BLaER1 (cell line): ENCODE measurements around the gene MYEOV.
A peak's percentile ranks its signal among the peaks of the same experiment; 100 is the strongest.

ENCODE experiments used
- H3K27ac ChIP-seq: shearing (Covaris generic); formaldehyde crosslinking; 2 replicates; pipeline ENCODE4 v1.8.1; 2022
- H3K27me3 ChIP-seq: shearing (Covaris generic); formaldehyde crosslinking; 2 replicates; pipeline ENCODE4 v1.8.1; 2022
- H3K36me3 ChIP-seq: shearing (Covaris generic); formaldehyde crosslinking; 2 replicates; pipeline ENCODE4 v1.8.1; 2022
- H3K4me1 ChIP-seq: shearing (Covaris generic); formaldehyde crosslinking; 2 replicates; pipeline ENCODE4 v1.8.1; 2022
- H3K4me2 ChIP-seq: shearing (Covaris generic); formaldehyde crosslinking; 2 replicates; pipeline ENCODE4 v1.8.1; 2022
- H3K4me3 ChIP-seq: shearing (Covaris generic); formaldehyde crosslinking; 2 replicates; pipeline ENCODE4 v1.8.1; 2022
- H3K9ac ChIP-seq: shearing (Covaris generic); formaldehyde crosslinking; 2 replicates; pipeline ENCODE4 v1.8.1; 2022
- H3K9me3 ChIP-seq: shearing (Covaris generic); formaldehyde crosslinking; 2 replicates; pipeline ENCODE4 v1.8.1; 2022
- H4K20me1 ChIP-seq: shearing (Covaris generic); formaldehyde crosslinking; 2 replicates; pipeline ENCODE4 v1.8.1; 2022
- Cebpa-rat ChIP-seq: shearing (Covaris generic); IDR thresholded peaks from 2 replicates; pipeline ENCODE4 v1.8.1; 2022

Gene MYEOV

GRCh38 chr11:69285091-69285490 is 8.9 kb upstream of the MYEOV start:
- Histone ChIP-seq H4K20me1 (no peaks in the 10 kb centered on the region), H3K27me3 (no peaks in the 10 kb centered on the region), H3K36me3 (no peaks in the 10 kb centered on the region), H3K9me3 (0 out of 2 replicates have a peak, but pooled peaks cover 4% of the 10 kb centered on the region), H3K4me1 (peaks cover 18% of the 10 kb centered on the region), H3K27ac (no peak overlapping the region), H3K4me2 (no peak overlapping the region), H3K9ac (no peak overlapping the region), H3K4me3 (no peak overlapping the region)
- no peak for TF ChIP-seq Cebpa-rat

GRCh38 chr11:69285766-69286165 is 8.2 kb upstream of the MYEOV start:
- peaks cover 18% of the 10 kb centered on the region for H3K4me1 ChIP-seq
- no peak overlapping the region for H3K4me2 ChIP-seq
- TF ChIP-seq Cebpa-rat = no peak
- no peaks in the 10 kb centered on the region for H3K36me3 ChIP-seq
- H3K9ac ChIP-seq = no peak overlapping the region
- 0 out of 2 replicates have a peak, but pooled peaks cover 4% of the 10 kb centered on the region for H3K9me3 ChIP-seq
- no peaks in the 10 kb centered on the region for H3K27me3 ChIP-seq
- no peaks in the 10 kb centered on the region for H4K20me1 ChIP-seq
- no peak overlapping the region for H3K27ac ChIP-seq
- H3K4me3 ChIP-seq = no peak overlapping the region

- Histone ChIP-seq H3K27me3 (no peaks in the 10 kb centered on the region), H3K9ac (peak overlapping the region; percentile 8; the same call in 1 of the 2 replicates)
These were observed 7.3 kb upstream of the MYEOV start for GRCh38 chr11:69286374-69287371.

GRCh38 chr11:69287968-69288882 is 5.7 kb upstream of the MYEOV start:
- no peak overlapping the region for H3K4me3 ChIP-seq
- peaks cover 30% of the 10 kb centered on the region for H3K4me1 ChIP-seq
- no peak overlapping the region for H3K27ac ChIP-seq
- no peaks in the 10 kb centered on the region for H3K9me3 ChIP-seq
- H3K4me2 ChIP-seq = peak overlapping the region; percentile 69
- no peak overlapping the region for H3K9ac ChIP-seq
- no peaks in the 10 kb centered on the region for H4K20me1 ChIP-seq
- no peaks in the 10 kb centered on the region for H3K36me3 ChIP-seq
- H3K27me3 ChIP-seq = no peaks in the 10 kb centered on the region
- no peak for TF ChIP-seq Cebpa-rat

More at GRCh38 chr11:69286374-69287371, 7.3 kb upstream of the MYEOV start:
- 0 out of 2 replicates have a peak, but pooled peaks cover 4% of the 10 kb centered on the region for H3K9me3 ChIP-seq
- peak overlapping the region; percentile 69 for H3K4me2 ChIP-seq
- H3K36me3 ChIP-seq = no peaks in the 10 kb centered on the region
- no peak overlapping the region for H3K4me3 ChIP-seq
- peak overlapping the region; percentile 35; the same call in 1 of the 2 replicates for H3K27ac ChIP-seq
- TF ChIP-seq Cebpa-rat = no peak
- peaks cover 18% of the 10 kb centered on the region for H3K4me1 ChIP-seq
- no peaks in the 10 kb centered on the region for H4K20me1 ChIP-seq

- Histone ChIP-seq H3K9ac (no peak overlapping the region), H3K4me1 (peaks cover 36% of the 10 kb centered on the region), H3K27me3 (no peaks in the 10 kb centered on the region), H3K4me2 (no peak overlapping the region), H3K9me3 (no peaks in the 10 kb centered on the region), H4K20me1 (no peaks in the 10 kb centered on the region), H3K36me3 (no peaks in the 10 kb centered on the region), H3K27ac (no peak overlapping the region), H3K4me3 (no peak overlapping the region)
- no peak for TF ChIP-seq Cebpa-rat
These were observed 5.1 kb upstream of the MYEOV start for GRCh38 chr11:69288883-69289242.

GRCh38 chr11:69290806-69291205 is 3.1 kb upstream of the MYEOV start:
- no peaks in the 10 kb centered on the region for H3K9me3 ChIP-seq
- no peaks in the 10 kb centered on the region for H3K36me3 ChIP-seq

GRCh38 chr11:69291459-69292110 is 2.4 kb upstream of the MYEOV start:
- peaks cover 60% of the 10 kb centered on the region for H3K4me1 ChIP-seq
- no peak overlapping the region for H3K9ac ChIP-seq
- no peak overlapping the region for H3K27ac ChIP-seq
- no peak overlapping the region for H3K4me3 ChIP-seq
- no peaks in the 10 kb centered on the region for H4K20me1 ChIP-seq
- H3K36me3 ChIP-seq = no peaks in the 10 kb centered on the region
- no peak for TF ChIP-seq Cebpa-rat
- no peaks in the 10 kb centered on the region for H3K27me3 ChIP-seq
- no peak overlapping the region for H3K4me2 ChIP-seq
- H3K9me3 ChIP-seq = no peaks in the 10 kb centered on the region

More at GRCh38 chr11:69290806-69291205, 3.1 kb upstream of the MYEOV start:
- H3K4me1 ChIP-seq = peaks cover 55% of the 10 kb centered on the region
- no peaks in the 10 kb centered on the region for H4K20me1 ChIP-seq
- H3K27ac ChIP-seq = no peak overlapping the region
- TF ChIP-seq Cebpa-rat = no peak
- H3K27me3 ChIP-seq = no peaks in the 10 kb centered on the region
- H3K4me2 ChIP-seq = no peak overlapping the region
- no peak overlapping the region for H3K4me3 ChIP-seq
- H3K9ac ChIP-seq = no peak overlapping the region

GRCh38 chr11:69292221-69292648 is 1.7 kb upstream of the MYEOV start:
- no peak overlapping the region for H3K9ac ChIP-seq
- no peaks in the 10 kb centered on the region for H4K20me1 ChIP-seq
- no peak overlapping the region for H3K4me3 ChIP-seq
- H3K9me3 ChIP-seq = no peaks in the 10 kb centered on the region
- no peak for TF ChIP-seq Cebpa-rat
- H3K4me1 ChIP-seq = peaks cover 58% of the 10 kb centered on the region
- no peaks in the 10 kb centered on the region for H3K27me3 ChIP-seq
- no peaks in the 10 kb centered on the region for H3K36me3 ChIP-seq
- peak overlapping the region; percentile 12; the same call in 1 of the 2 replicates for H3K4me2 ChIP-seq
- H3K27ac ChIP-seq = no peak overlapping the region

GRCh38 chr11:69293087-69293486 is 868 bp upstream of the MYEOV start:
- peaks cover 56% of the 10 kb centered on the region for H3K4me1 ChIP-seq
- TF ChIP-seq Cebpa-rat = no peak

More at GRCh38 chr11:69293087-69293486, 868 bp upstream of the MYEOV start:
- H3K4me2 ChIP-seq = peak overlapping the region; percentile 12
- no peaks in the 10 kb centered on the region for H3K36me3 ChIP-seq
- no peak overlapping the region for H3K4me3 ChIP-seq
- no peak overlapping the region for H3K27ac ChIP-seq
- no peaks in the 10 kb centered on the region for H3K9me3 ChIP-seq
- peaks cover 5% of the 10 kb centered on the region; the same call in 1 of the 2 replicates for H4K20me1 ChIP-seq
- no peak overlapping the region for H3K9ac ChIP-seq
- no peaks in the 10 kb centered on the region for H3K27me3 ChIP-seq
